Mucosa of gallbladder (tissue), 1 donor: ENCODE results near the gene JAZF1. TPM values are rescaled to one million over a fixed set of nuclear protein-coding genes. Genes with fewer than 3 reads are reported as not detected.
"Not testable (repeated sequence)": the region's sequence is repeated elsewhere in the genome, so short reads cannot be mapped to it uniquely, and the experiment has no call there.

Experiments used
- DNase-seq: peaks from one replicate; pipeline ENCODE4 v3.0.0-alpha.2; 2020; ENCODE audit warnings: low spot score
- total RNA-seq: library from RNA; stranded (reverse); gene quantifications from one replicate; pipeline ENCODE4 v1.2.1, GENCODE V29; 2021
- donor health status: DM: no; HTN: no; CAD: no.

JAZF1 gene
- total RNA-seq, 1 donor from 2014 or later: 28.1 TPM

DNA sequence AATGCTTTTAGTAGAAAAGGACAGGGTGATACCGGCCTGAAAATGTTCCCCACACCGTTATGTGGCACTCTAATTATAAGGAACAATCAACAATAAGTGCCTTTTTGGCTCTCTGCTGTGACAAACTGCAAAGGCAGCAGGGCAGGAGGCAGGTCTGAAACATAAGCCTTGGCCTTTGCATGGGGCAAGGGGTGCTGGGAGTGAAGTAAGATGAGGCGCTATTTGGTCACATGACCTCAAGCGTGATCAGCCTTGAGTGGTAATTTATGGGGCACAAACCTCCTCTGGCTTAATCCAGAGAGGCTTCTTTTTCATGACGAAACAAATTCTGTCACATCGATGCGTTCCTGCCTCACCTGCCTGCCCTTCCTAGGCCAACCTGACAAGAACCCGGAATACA, 237.9 kb downstream of the JAZF1 start:
- no peak for DNase-seq

- DNase-seq: no peak
Measured at GRCh38 chr7:27941522-27941921, 239.1 kb downstream of the JAZF1 start.

GRCh38 chr7:27940341-27940740, 240.3 kb downstream of the JAZF1 start:
- DNase-seq: no peak

GRCh38 chr7:27939893-27940292, 240.7 kb downstream of the JAZF1 start:
- no peak for DNase-seq

DNA sequence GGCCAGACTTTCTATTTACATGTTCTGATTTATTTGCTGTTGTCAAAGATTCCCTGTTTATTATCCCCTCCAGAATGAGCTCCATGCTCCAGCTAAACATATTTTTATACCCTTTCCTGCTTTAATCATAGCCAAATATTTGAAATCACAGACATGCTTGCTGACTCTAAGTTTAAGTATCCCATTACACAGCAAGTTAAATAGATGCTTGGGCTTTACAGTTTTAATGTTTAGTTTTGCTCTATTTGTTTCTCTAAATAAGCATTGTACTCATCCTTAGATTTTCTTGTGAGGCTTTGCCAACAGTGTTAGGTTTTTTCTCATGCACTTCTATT, 243.9 kb downstream of the JAZF1 start:
- no peak for DNase-seq

DNA sequence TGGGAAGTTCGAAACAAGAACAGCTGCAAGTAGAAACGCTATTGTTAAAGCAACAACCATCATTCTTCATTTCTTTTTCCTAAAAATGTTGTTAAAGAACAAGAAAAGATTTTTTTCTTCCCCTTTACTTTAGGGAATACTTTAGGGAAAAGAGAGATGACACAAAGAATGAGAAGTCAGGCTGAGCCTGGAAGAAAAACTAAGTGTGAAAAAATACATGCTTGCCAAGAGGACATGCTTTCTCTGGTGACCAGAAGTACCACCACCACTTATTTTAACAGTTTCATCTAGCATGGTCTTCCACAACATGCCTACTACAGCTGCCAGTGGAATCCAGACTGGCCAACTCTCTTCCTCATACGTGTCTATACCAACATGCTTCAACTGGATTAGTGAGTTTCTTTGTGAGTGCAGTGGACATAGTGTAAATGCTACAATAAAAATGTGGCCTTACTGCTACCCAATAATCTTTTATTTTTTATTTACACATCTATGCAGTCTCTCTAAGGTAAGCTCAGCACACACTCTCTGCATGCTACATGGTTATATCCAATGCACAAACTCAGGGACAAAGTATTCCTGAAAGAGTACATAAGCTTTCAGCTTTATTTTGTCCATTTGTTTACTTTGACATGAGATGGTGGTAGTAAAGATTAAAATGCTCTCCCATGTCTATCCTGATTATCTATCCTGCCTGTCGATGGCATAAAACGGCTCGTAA, 244.4 kb downstream of the JAZF1 start:
- DNase-seq: no peak

DNA sequence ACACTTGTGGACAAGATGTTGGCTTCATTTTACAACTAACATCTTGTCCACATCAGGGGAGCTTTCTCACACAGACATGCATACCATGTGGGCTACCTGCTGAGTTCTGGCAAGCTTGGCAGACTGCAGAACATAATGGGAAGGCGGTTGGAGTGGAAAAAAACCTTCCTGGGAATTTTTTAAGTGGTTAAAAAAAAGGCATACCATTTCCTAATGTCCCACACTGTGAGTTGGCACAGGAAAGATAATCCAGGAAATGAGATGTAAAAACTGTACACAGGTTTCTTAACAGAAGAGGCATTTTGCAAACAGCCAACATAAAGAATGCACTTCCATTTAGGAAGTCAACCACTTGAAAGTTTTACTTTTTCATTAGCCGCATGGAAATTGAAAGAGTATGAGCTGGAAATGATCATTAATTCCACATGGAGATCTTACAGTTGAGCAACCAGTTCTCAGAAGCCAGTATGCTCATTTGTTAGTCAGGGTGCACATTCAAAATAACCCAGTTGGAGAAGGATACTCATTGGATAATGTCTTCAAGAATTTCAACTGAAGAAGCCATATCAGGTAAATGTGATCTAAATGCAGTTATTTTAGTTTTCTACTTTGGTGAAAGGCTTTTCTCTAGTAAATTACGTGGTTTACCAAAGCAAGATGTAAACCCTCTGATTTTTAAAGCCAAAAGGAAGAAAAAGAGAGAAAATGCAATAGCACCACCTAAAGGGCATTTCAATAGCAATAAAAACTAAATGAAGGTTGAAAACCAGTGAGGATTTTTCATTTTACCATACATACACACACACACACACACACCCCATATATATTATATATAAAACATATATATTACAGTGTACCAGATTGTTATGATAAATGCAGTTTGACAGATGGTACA, 246.7 kb downstream of the JAZF1 start:
- DNase-seq: no peak

- no peak for DNase-seq
Measured at GRCh38 chr7:27930910-27931476, 249.6 kb downstream of the JAZF1 start.

GRCh38 chr7:27929127-27929526, 251.5 kb downstream of the JAZF1 start:
- no peak for DNase-seq

DNA sequence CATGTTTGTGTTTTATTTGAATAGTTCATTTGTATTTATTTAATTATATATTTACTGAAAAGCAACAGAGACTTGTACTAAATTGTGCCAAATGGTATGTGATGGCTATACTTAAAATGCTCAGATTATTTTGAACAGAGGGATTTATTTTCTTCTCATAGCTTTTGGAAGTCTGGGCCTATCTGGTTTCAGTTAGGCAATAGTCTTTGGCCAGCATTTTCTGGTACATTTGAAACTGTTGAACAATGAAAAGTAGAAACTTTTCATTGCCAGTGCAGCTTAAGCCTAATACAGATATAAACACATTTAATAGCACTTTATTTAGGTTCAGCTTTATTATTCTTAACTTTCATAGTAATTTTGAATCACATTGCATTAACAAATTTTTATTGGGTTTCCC, 252.6 kb downstream of the JAZF1 start:
- no peak for DNase-seq

GRCh38 chr7:27925573-27926201, 254.9 kb downstream of the JAZF1 start:
- no peak for DNase-seq

DNA sequence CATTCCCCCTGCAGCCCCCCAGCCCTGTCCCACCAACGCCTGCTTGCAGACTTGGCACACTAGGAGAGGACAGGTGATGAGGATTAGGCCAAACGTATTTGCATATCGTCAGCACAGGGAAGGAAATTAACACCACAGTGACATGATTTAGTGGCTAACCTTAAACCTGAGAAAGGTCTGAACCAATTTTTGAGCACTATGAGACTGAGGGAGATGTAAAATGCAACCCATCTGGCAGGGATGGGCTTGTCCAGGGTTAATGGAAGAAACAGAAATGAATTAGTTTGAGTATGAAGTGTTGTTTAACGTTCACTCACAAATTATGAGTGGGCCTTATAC, 257.0 kb downstream of the JAZF1 start:
- no peak for DNase-seq

DNA sequence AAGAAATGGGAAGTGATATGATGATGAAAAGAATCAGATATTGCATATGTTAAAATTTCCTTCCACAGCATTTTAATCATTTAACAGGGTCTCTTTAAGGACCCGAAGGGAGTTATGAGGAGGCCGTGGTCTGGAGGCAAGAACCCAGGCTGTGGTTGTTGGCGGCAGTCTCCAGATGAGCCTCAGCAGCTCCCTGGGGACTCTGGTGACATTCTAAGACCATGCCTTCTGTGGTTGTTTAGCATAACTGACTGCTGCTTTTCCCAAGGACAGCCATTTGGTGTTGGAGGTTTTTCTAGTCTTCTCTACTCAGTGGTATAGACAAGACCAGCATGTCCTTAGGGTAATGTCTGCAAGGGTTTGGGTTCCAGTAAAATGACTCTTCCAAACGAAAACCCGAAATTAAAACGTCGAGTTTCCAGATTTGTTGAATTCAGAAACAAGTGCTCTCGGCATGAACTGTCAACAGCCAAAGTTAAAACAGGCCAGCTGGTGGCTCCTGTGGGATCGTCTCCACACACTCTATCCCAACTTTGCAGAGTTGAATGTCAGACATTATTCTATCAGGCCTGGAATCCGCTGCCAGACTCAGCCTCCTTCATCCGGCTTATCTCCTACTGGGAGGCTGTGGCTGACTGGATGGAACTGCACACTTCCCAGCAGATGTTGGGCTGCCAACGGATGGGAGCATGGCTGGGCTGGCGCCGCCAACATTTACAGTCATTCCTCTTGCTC, 257.5 kb downstream of the JAZF1 start:
- DNase-seq: no peak

DNA sequence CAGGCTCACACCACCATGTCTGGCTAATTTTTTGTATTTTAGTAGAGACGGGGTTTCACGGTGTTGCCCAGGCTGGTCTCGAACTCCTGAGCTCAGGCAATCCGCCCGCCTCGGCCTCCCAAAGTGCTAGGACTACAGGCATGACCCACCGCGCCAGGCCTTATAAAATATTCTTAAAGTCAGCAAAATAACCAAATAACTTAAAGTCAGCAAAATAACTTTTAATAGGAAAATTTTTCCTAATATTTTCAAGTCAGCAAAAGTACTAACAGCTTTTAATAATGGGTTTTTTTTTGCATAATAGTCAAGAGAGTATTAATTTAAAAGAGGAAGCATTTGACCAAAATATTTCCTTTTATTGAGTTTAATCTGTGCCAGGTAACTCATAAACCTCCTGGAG, 258.2 kb downstream of the JAZF1 start:
- not testable (repeated sequence) for DNase-seq

- peak; percentile 53 for DNase-seq
Measured at GRCh38 chr7:27921081-27921836, 259.3 kb downstream of the JAZF1 start.

DNA sequence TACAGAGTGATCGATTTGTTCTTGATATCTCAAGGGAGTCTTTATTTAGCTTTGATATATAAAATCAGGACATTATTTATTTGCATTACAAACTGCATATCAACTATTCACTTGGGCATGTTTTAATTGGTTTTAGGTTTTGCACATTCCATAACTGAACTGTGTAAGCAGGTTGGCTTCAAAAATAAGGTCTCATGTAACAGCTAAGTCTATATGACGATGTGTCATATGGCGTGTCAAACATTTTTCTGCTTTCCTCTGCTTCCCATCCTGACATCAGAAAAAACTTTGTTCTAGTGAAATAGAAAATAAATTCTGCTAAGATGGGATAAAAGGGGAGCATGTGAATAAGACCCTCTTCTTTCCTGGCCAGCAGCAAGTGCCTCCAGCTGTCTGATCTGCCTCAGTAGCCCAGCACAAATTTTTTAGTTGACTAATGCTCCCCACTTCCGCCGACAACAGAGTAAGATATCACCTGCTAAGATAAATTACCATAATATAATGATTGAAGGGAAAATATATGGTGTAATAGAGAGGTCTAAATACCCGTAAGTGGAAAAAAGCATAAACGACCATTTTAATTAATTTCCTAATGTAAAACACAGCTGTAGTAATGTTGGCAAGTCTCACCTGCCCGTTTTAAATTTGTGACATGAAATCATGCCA, 260.2 kb downstream of the JAZF1 start:
- no peak for DNase-seq

- no peak for DNase-seq
Measured at GRCh38 chr7:27918503-27918902, 262.1 kb downstream of the JAZF1 start.

GRCh38 chr7:27917774-27918314, 262.8 kb downstream of the JAZF1 start:
- no peak for DNase-seq

DNA sequence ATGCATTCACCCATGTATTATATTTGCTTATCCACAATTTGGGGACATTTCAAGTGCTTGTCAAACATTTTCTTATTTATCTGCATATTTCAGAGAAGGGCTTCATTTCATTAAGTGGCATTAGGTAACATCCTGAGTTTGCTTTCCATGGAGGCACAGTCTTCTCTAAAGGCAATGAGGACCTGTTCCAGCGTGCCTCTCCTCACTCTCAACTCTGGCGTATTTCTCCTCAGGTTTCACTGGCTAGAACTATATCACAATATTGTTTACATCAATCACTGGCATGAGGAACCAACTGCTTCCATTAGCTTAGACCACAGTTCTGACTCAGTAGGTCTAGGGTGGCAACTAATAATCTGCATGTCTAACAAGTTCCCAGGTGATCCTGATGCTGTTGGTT, 263.5 kb downstream of the JAZF1 start:
- no peak for DNase-seq

GRCh38 chr7:27916372-27916771, 264.2 kb downstream of the JAZF1 start:
- DNase-seq: no peak
